Measurements from ENCODE around the gene MTF2. TPM values are rescaled to one million over a fixed set of nuclear protein-coding genes. Genes with fewer than 3 reads are reported as not detected.

MTF2 gene
- total and polyA plus RNA-seq, 9 of the 15 experiments (the other 6 are each of a cell fraction or from before 2014, with no cell fraction given), result 29.3 to 124 (median 57.7) TPM

DNA sequence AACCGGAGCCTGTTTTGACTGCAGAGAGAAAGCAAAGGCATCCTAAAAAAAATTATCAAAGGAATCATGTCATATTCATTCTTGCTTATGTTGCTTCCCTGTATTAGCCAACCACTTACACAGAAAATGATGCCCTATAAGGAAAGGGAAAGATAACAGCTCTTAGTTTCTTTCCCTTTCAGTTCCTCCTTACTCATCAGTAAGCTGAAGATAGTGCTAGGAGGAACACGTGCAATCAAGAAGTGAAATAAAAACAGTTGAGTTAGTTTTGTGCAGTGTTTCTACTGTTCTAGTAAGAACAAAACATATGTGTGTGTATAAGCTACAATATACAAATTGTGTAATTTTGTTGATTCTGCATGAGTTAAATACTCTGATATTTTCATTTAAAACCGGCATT lies 45.3 kb upstream of the MTF2 start (continued):
- TF ChIP-seq MTA1 (IDR thresholded peaks at IDR 0.05; ENCODE audit: borderline replicate concordance) (0 out of 2 replicates have a peak, but pooled peaks have one; percentile 22), NFXL1 (CRISPR knock-in tag; IDR thresholded peaks at IDR 0.05) (no peak), ZSCAN32 (CRISPR knock-in tag; IDR thresholded peaks at IDR 0.05) (no peak), JUN (IDR thresholded peaks at IDR 0.05; ENCODE audit: borderline replicate concordance, low read depth, low read length) (0 out of 2 replicates have a peak, but pooled peaks have one; percentile 27), JUN (CRISPR knock-in tag; IDR thresholded peaks at IDR 0.05; ENCODE audit: borderline replicate concordance) (no peak), HDAC1 (IDR thresholded peaks at IDR 0.05) (peak in 1 of 2 experiments; percentile 51; a peak in 1 of 4 replicates), RBBP5 (IDR thresholded peaks at IDR 0.05; ENCODE audit: borderline replicate concordance, insufficient read depth, low read length, poor library complexity, severe bottlenecking) (no peak), FOXK1 (CRISPR knock-in tag; IDR thresholded peaks at IDR 0.05; ENCODE audit: borderline replicate concordance) (no peak), ZNF77 (CRISPR knock-in tag; IDR thresholded peaks at IDR 0.05) (no peak), YY1 (IDR thresholded peaks at IDR 0.05; ENCODE audit: borderline replicate concordance in 1 of 3, control insufficient read depth in 1 of 3, extremely low read depth in 1 of 3, insufficient read depth in 3 of 3, insufficient read length in 1 of 3, insufficient replicate concordance in 2 of 3, low read depth in 1 of 3, low read length in 2 of 3) (no peak), ATF7 (IDR thresholded peaks at IDR 0.05) (no peak; the same call in 1 of the 2 replicates), HMG20A (CRISPR knock-in tag; conservative IDR thresholded peaks at IDR 0.05) (no peak), FOSL1 (tag; conservative IDR thresholded peaks at IDR 0.05) (peak; percentile 56; the same call in 1 of the 2 replicates), MTF1 (CRISPR knock-in tag; IDR thresholded peaks at IDR 0.05; ENCODE audit: borderline replicate concordance) (no peak), CEBPG (CRISPR knock-in tag; IDR thresholded peaks at IDR 0.05) (no peak), CEBPG (tag; conservative IDR thresholded peaks at IDR 0.05 in 1 of 2, IDR thresholded peaks at IDR 0.05 in 1 of 2) (peak; percentile 51 to 82; a peak in 3 of 4 replicates), ZNF695 (CRISPR knock-in tag; IDR thresholded peaks at IDR 0.05) (no peak), TEAD1 (CRISPR knock-in tag; IDR thresholded peaks at IDR 0.05) (no peak), ZNF830 (CRISPR knock-in tag; IDR thresholded peaks at IDR 0.05) (no peak), KLF1 (tag; IDR thresholded peaks at IDR 0.05) (no peak)
- TF ChIP-seq, protein P1, sequence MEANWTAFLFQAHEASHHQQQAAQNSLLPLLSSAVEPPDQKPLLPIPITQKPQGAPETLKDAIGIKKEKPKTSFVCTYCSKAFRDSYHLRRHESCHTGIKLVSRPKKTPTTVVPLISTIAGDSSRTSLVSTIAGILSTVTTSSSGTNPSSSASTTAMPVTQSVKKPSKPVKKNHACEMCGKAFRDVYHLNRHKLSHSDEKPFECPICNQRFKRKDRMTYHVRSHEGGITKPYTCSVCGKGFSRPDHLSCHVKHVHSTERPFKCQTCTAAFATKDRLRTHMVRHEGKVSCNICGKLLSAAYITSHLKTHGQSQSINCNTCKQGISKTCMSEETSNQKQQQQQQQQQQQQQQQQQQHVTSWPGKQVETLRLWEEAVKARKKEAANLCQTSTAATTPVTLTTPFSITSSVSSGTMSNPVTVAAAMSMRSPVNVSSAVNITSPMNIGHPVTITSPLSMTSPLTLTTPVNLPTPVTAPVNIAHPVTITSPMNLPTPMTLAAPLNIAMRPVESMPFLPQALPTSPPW (CRISPR knock-in tag; IDR thresholded peaks at IDR 0.05), result peak; percentile 10; the same call in 1 of the 2 replicates
- TF ChIP-seq, protein P2, sequence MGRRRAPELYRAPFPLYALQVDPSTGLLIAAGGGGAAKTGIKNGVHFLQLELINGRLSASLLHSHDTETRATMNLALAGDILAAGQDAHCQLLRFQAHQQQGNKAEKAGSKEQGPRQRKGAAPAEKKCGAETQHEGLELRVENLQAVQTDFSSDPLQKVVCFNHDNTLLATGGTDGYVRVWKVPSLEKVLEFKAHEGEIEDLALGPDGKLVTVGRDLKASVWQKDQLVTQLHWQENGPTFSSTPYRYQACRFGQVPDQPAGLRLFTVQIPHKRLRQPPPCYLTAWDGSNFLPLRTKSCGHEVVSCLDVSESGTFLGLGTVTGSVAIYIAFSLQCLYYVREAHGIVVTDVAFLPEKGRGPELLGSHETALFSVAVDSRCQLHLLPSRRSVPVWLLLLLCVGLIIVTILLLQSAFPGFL (CRISPR knock-in tag; IDR thresholded peaks at IDR 0.05), result no peak
- TF ChIP-seq, protein P3, sequence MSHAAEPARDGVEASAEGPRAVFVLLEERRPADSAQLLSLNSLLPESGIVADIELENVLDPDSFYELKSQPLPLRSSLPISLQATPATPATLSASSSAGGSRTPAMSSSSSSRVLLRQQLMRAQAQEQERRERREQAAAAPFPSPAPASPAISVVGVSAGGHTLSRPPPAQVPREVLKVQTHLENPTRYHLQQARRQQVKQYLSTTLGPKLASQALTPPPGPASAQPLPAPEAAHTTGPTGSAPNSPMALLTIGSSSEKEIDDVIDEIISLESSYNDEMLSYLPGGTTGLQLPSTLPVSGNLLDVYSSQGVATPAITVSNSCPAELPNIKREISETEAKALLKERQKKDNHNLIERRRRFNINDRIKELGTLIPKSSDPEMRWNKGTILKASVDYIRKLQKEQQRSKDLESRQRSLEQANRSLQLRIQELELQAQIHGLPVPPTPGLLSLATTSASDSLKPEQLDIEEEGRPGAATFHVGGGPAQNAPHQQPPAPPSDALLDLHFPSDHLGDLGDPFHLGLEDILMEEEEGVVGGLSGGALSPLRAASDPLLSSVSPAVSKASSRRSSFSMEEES (CRISPR knock-in tag; IDR thresholded peaks at IDR 0.05), result no peak

Data from K562 (cell line).